Neural cell (in vitro differentiated cells): ENCODE data around the gene NHSL2. TPM values are rescaled to one million over a fixed set of nuclear protein-coding genes. Genes with fewer than 3 reads are reported as not detected.

ENCODE experiments used
- H2AFZ ChIP-seq: fragments of 200-600, 300-800 bp; sonication (generic), shearing (Covaris generic); 2 replicates; pipeline ENCODE4 v1.6.0; 2014; ENCODE audit warnings: low read depth, mild to moderate bottlenecking, antibody characterized with exemption, low read length, moderate library complexity
- H3F3A ChIP-seq: fragments of 200-600 bp; shearing (Covaris generic); 2 replicates; pipeline ENCODE4 v1.6.1; 2016; ENCODE audit warnings: mild to moderate bottlenecking, moderate library complexity, mixed read lengths, antibody characterized with exemption, low read length; ENCODE audit not compliant: insufficient read depth, poor library complexity, severe bottlenecking
- H3K27ac ChIP-seq: fragments of 200-600, 300-800 bp; sonication (generic), shearing (Covaris generic); 2 replicates; pipeline ENCODE4 v1.5.1; 2014; ENCODE audit warnings: mild to moderate bottlenecking, low read length, moderate library complexity
- H3K27me3 ChIP-seq: fragments of 300-800, 200-600 bp; sonication (generic), shearing (Covaris generic); 2 replicates; pipeline ENCODE4 v1.6.0; 2014; ENCODE audit warnings: mild to moderate bottlenecking, low read depth, low read length, moderate library complexity; ENCODE audit not compliant: insufficient read depth
- H3K36me3 ChIP-seq: fragments of 300-800, 200-600 bp; sonication (generic), shearing (Covaris generic); 2 replicates; pipeline ENCODE4 v1.5.1; 2014; ENCODE audit warnings: mild to moderate bottlenecking, antibody characterized with exemption, low read length, moderate library complexity; ENCODE audit not compliant: insufficient read depth
- H3K4me2 ChIP-seq: fragments of 300-800, 200-600 bp; sonication (generic), shearing (Covaris generic); 2 replicates; pipeline ENCODE4 v1.6.0; 2014; ENCODE audit warnings: mild to moderate bottlenecking, low read length
- H3K4me3 ChIP-seq: fragments of 300-800, 200-600 bp; sonication (generic), shearing (Covaris generic); 2 replicates; pipeline ENCODE4 v1.5.1; 2014; ENCODE audit warnings: mild to moderate bottlenecking, low read length, moderate library complexity
- H3K79me2 ChIP-seq: fragments of 200-600 bp; shearing (Covaris generic); replicated peaks from 2 replicates; pipeline ENCODE4 v1.6.0; 2014; ENCODE audit warnings: mild to moderate bottlenecking, low read length, moderate library complexity; ENCODE audit not compliant: insufficient read depth
- H3K9ac ChIP-seq: fragments of 300-800, 200-600 bp; sonication (generic), shearing (Covaris generic); 2 replicates; pipeline ENCODE4 v1.6.1; 2016; ENCODE audit warnings: mild to moderate bottlenecking, low read length, mixed read lengths
- H3K9me2 ChIP-seq: fragments of 200-600 bp; shearing (Covaris generic); 2 replicates; pipeline ENCODE4 v1.6.1; 2016; ENCODE audit warnings: mild to moderate bottlenecking, low read length, mixed read lengths; ENCODE audit not compliant: insufficient read depth
- H3K9me3 ChIP-seq: fragments of 200-600, 300-800 bp; sonication (generic), shearing (Covaris generic); 2 replicates; pipeline ENCODE4 v1.6.1; 2016; ENCODE audit warnings: mild to moderate bottlenecking, mixed run types, low read length, moderate library complexity, mixed read lengths
- H4K20me1 ChIP-seq: fragments of 200-600 bp; shearing (Covaris generic); 2 replicates; pipeline ENCODE4 v1.6.1; 2016; ENCODE audit warnings: mild to moderate bottlenecking, mixed run types; ENCODE audit not compliant: insufficient read depth
- CTCF ChIP-seq: fragments of 450-650 bp; IDR thresholded peaks from 2 replicates; pipeline ENCODE4 v1.5.1; 2014; ENCODE audit warnings: antibody characterized with exemption, mild to moderate bottlenecking, moderate library complexity; ENCODE audit not compliant: poor library complexity, severe bottlenecking
- EP300 ChIP-seq: fragments of 450-650 bp; conservative IDR thresholded peaks from 2 replicates; pipeline ENCODE4 v1.6.1; 2014; ENCODE audit warnings: antibody characterized with exemption, mild to moderate bottlenecking, moderate library complexity; ENCODE audit not compliant: poor library complexity, severe bottlenecking
- EZH2 ChIP-seq: fragments of 200-600, 300-800 bp; shearing (Covaris generic), sonication (generic); IDR thresholded peaks from 2 replicates; pipeline ENCODE4 v1.6.1; 2014; ENCODE audit warnings: antibody characterized with exemption, low read length, borderline replicate concordance, mild to moderate bottlenecking; ENCODE audit not compliant: insufficient read depth, poor library complexity, severe bottlenecking
- MXI1 ChIP-seq: fragments of 450-650 bp; conservative IDR thresholded peaks from 2 replicates; pipeline ENCODE4 v1.6.1; 2014; ENCODE audit warnings: antibody characterized with exemption, mild to moderate bottlenecking; ENCODE audit not compliant: poor library complexity, severe bottlenecking
- POLR2AphosphoS5 ChIP-seq: IDR thresholded peaks from 2 replicates; pipeline ENCODE4 v1.6.1; 2012
- RAD21 ChIP-seq: fragments of 450-650 bp; conservative IDR thresholded peaks from 2 replicates; pipeline ENCODE4 v1.6.1; 2014; ENCODE audit warnings: antibody characterized with exemption, mild to moderate bottlenecking, moderate library complexity
- REST ChIP-seq: IDR thresholded peaks from 2 replicates; pipeline ENCODE4 v1.6.1; 2012; ENCODE audit warnings: borderline replicate concordance
- SMC3 ChIP-seq: fragments of 450-650 bp; conservative IDR thresholded peaks from 2 replicates; pipeline ENCODE4 v1.6.1; 2014; ENCODE audit warnings: antibody characterized with exemption, mild to moderate bottlenecking, moderate library complexity; ENCODE audit not compliant: poor library complexity
- TAF1 ChIP-seq: IDR thresholded peaks from 2 replicates; pipeline ENCODE4 v1.6.1; 2012; ENCODE audit warnings: low read depth
- polyA plus RNA-seq: library from polyadenylated mRNA; depleted of rRNA; stranded (reverse); fragments of >200 nt; gene quantifications from 2 replicates; pipeline ENCODE4 v1.2.3, GENCODE V29; 2014

Gene NHSL2
- polyA plus RNA-seq, 1 donor from 2014 or later, result 0.87 TPM

DNA sequence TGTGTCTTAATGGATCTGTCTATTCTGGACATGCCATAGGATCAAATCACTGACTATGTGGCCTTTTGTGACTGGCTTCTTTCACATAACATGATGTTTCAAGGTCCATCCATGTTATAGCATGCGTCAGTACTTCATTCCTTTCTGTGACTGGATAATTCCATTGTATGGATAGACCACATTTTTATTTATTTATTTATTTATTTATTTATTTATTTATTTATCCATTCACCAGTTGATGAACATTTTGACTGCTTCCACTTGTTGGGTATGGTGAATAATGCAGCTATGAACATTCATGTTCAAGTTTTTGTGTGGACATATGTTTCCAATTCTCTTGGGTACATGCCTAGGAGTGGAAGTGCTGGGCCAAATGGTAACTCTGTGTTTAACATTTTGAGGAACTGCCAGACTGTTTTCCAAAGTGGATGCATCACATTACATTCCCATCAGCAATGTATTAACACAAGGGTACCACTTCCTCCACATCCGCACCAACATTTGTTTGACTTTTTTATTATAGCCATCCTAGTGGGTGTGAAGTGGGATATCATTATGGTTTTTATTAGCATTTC, 207.1 kb downstream of the NHSL2 start:
- Histone ChIP-seq H3K4me2 (no peak overlapping the region), H4K20me1 (no peaks in the 10 kb centered on the region), H3K36me3 (no peaks in the 10 kb centered on the region), H3K9ac (no peak overlapping the region), H3K79me2 (no peaks in the 10 kb centered on the region), H3K4me3 (no peak overlapping the region), H2AFZ (no peak overlapping the region), H3K9me3 (no peaks in the 10 kb centered on the region), H3F3A (no peaks in the 10 kb centered on the region), H3K27ac (no peak overlapping the region), H3K9me2 (no peaks in the 10 kb centered on the region), H3K27me3 (no peaks in the 10 kb centered on the region)
- no peak for TF ChIP-seq POLR2AphosphoS5
- no peak for TF ChIP-seq SMC3
- no peak for TF ChIP-seq TAF1
- TF ChIP-seq REST, result no peak
- TF ChIP-seq CTCF, result no peak
- no peak for TF ChIP-seq RAD21
- TF ChIP-seq MXI1, result no peak
- TF ChIP-seq EP300, result no peak
- TF ChIP-seq EZH2, result no peak

DNA sequence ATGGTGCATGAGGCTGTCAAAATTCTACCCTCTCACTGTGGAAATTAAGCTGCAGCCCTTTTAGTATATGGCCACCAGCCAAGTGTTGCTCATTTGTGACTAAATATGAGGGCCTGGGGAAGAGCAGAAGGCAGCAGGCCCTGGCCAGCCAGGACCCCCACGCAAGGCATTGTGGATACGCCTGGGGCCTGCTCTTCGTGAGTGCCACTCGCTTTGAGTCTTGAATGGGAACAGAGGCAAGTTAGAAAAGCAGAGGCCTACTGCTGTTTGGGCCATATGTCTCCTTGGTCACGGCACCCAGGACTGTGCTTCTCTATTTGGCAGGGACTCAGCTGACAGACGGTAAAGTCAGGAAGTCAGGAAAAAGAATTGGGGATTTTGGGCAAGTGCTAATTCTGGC, 210.2 kb downstream of the NHSL2 start:
- H3K27me3 ChIP-seq, result no peaks in the 10 kb centered on the region

More for the DNA sequence above, 210.2 kb downstream of the NHSL2 start:
- no peak for TF ChIP-seq RAD21
- no peak for TF ChIP-seq TAF1
- no peak for TF ChIP-seq REST
- TF ChIP-seq CTCF, result no peak
- no peak for TF ChIP-seq POLR2AphosphoS5
- no peak for TF ChIP-seq MXI1
- TF ChIP-seq EZH2, result no peak
- no peak for TF ChIP-seq EP300
- no peak for TF ChIP-seq SMC3
- Histone ChIP-seq H3K4me2 (no peak overlapping the region), H4K20me1 (no peaks in the 10 kb centered on the region), H3K9me3 (no peaks in the 10 kb centered on the region), H3K27ac (no peak overlapping the region), H3F3A (no peaks in the 10 kb centered on the region), H3K9ac (no peak overlapping the region), H2AFZ (no peak overlapping the region), H3K79me2 (no peaks in the 10 kb centered on the region), H3K36me3 (no peaks in the 10 kb centered on the region), H3K4me3 (no peak overlapping the region), H3K9me2 (no peaks in the 10 kb centered on the region)
